NCI-H460 (cell line): ENCODE measurements around the gene DOCK1. TPM values are rescaled to one million over a fixed set of nuclear protein-coding genes. Genes with fewer than 3 reads are reported as not detected.

Experiments
- DNase-seq: peaks from one replicate; pipeline ENCODE4 v3.0.0-alpha.2; 2016; ENCODE audit warnings: low read depth; ENCODE audit errors: extremely low read depth
- total RNA-seq: library from RNA; depleted of rRNA; stranded (reverse); fragments of >200 nt; shearing (Covaris generic); gene quantifications from 2 replicates; pipeline ENCODE4 v1.2.3, GENCODE V29; 2014

Gene DOCK1
- total RNA-seq, 1 experiment from 2014 or later: 32.3 TPM

GRCh38 chr10:127027786-127028185 is 122.6 kb downstream of the DOCK1 start:
- no peak for DNase-seq

DNA sequence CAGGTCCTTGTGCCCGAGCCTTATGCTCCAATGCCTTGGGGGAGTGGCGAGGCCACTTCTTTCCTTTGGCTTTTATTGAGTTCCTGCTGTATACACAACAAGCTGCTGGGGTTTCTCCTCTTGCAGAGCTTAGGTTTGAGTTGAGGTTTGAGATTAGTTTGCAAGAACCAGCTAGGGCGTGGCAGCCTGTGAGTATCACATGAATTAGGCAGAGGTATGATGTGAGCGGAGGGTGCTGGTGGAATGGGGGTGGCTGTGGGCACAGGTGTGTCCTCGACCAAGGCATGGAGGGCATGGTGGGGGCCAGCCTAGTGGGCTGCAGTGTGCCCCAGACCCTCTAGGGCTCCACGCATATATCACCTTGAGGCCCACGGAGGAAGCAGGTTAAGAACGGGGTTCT is 123.3 kb downstream of the DOCK1 start:
- DNase-seq: no peak

- no peak for DNase-seq
Measured at GRCh38 chr10:127029061-127029460, 123.8 kb downstream of the DOCK1 start.

DNA sequence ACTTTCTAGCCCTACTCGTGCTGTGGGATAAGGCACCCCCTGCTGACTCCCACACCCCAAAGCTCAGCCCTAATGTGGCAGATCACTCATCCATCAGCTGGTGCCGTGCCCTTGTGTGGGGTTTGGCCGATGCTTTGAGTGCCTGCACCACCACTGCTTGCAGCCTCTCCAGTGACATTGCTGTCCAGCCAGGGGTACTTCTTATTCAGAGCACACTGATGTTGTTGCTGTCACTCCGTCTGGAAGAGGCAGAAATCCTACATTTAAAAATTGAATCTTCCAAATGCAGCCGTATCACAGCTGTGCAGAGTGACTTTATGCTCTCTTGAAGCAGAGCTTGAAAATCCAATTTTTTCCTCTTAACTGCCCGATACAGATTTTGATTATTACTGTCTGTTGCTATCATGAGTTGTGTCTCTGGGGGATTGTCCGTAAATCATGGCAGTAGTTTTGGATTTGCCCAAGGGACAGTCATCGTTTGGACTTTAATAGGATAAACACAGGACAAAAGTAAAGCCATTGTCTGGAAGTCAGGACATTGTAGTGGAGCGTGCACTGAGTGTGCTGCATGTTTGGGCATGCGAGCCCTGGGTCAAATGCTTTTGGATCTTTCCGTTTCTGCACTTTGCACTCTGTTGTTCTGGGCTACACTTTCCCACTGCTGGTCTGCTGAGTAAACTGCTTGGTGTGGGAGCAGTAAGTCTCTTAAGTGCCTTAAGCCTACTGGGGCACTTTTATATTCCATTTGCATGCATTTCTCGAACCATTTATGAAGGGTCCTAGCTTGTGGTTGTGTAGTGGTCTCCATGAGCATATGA is 128.2 kb downstream of the DOCK1 start:
- DNase-seq: no peak

DNA sequence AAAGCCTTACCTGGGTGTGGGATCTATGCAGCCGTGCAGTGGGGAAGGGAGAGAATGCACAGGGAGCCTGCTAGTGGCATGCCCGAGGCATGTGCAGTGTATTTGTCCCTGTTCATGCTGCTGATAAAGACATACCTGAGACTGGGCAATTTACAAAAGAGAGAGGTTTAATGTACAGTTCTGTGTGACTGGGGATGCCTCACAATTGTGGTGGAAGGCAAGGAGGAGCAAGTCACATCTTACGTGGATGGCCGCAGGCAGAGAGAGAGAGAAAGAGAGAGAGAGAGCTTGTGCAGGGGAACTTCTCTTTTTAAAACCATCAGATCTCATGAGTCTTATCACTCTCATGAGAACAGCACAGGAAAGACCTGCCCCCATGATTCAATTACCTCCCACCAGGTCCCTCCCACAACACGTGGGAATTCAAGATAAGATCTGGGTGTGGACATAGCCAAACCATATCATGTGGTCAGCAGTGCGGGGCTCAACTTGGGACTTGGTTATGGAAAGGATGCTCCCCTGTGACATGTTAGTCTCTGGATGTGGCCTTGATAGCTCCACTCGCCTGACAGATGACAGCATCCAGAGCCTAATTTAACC is 128.9 kb downstream of the DOCK1 start:
- no peak for DNase-seq

- no peak for DNase-seq
Measured at GRCh38 chr10:127034790-127035189, 129.6 kb downstream of the DOCK1 start.

GRCh38 chr10:127035827-127036226 is 130.6 kb downstream of the DOCK1 start:
- DNase-seq: no peak

GRCh38 chr10:127036987-127037386 is 131.8 kb downstream of the DOCK1 start:
- DNase-seq: no peak

DNA sequence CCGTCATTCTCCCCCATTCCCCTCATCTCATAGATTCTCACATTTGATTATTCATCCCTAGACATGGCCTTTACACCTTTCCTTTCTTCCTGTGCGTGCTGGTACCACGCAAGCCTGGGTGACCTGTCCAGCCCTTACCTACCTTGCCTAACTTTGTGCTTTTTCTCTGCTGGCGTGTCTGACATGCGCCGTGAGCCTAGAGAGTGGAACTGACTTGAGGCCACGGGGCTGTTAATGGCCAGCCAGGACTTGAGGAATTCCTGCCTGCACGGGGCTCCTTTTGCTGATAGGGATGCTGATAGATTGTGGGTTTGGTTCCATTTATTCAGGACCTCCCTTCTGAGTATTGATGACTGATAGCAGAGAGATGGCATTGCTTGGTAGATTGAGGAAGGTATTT is 134.2 kb downstream of the DOCK1 start:
- DNase-seq: no peak

DNA sequence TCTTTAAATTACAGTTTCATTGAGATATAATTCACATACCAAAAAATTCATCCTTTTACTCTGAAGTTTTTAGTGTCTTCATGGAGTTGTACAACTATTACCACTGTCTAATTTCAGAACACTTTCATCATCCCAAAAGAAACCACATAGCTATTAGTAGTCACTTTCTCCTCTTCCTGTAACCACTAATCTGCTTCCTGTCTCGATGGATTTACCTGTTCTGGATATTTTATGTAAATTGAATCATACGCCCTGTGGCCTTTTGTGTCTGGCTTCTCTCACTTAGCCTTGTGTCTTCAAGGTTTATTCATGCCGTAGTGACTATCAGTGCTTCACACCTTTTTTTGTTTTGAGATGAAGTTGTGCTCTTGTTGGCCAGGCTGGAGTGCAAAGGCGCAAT is 135.5 kb downstream of the DOCK1 start:
- no peak for DNase-seq

GRCh38 chr10:127041552-127041951 is 136.3 kb downstream of the DOCK1 start:
- no peak for DNase-seq

- no peak for DNase-seq
Measured at GRCh38 chr10:127043301-127043700, 138.1 kb downstream of the DOCK1 start.

DNA sequence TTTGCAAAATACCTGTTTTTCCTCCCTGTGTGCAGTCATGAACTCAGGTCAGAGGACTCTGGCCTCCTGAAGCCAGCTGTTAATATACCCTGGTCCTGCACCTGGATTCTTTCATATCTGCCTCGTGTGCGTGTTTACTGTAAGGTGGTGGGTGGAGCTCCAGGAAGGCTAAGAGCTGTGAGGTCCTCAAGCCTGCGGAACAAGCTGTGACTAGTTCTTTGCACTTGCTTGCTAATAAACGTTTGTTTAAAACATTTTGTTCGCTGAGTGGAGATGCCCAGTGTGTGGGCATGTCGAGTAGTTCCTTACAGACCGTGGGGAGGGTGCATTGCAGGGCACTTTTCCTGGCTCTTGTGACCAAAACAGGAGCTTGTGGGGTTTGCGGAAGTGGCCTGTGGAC is 139.0 kb downstream of the DOCK1 start:
- DNase-seq: no peak

GRCh38 chr10:127046975-127047877 is 142.0 kb downstream of the DOCK1 start:
- no peak for DNase-seq

DNA sequence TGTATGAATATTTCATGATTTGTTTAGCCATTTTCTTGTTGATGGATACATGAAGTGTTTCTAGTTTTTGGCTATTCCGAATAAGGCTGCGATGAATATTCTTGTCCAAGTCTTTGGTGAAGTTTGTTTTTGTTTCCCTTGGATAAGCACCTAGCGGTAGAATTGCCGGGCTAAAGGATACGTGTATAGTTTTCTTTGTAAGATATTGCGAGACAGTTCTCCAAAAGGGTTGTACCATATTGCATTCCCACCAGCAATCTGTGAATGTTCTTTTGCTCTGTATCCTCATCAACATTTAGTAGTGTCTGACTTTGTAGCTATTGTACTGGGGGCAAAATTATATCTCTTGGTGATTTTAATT is 142.6 kb downstream of the DOCK1 start:
- no peak for DNase-seq

GRCh38 chr10:127048630-127049029 is 143.4 kb downstream of the DOCK1 start:
- no peak for DNase-seq

GRCh38 chr10:127052001-127052400 is 146.8 kb downstream of the DOCK1 start:
- DNase-seq: no peak

DNA sequence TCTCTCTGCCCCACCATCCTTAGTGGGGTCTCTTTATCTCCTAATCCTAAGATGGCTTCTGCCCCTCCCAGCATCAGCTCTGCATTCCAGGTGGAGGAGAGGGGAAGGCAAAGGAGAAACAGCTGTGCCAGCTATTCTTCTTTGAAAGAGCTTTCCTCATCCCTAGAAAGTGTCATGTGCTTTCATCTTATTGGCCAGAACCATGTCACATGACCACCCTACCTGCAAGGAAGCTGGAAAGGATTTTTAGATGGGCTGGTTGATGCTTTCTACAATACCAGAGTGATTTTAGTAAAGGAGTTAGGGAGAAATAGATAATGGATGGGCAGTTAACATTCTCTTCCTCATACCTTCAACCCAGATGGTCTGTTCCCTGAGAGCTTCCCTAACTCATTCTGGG is 150.0 kb downstream of the DOCK1 start:
- no peak for DNase-seq

- DNase-seq: no peak
Measured at GRCh38 chr10:127059314-127059713, 154.1 kb downstream of the DOCK1 start.

- no peak for DNase-seq
Measured at GRCh38 chr10:127063762-127064161, 158.5 kb downstream of the DOCK1 start.

GRCh38 chr10:127064474-127064873 is 159.2 kb downstream of the DOCK1 start:
- no peak for DNase-seq
